ENCODE data around the gene GNAS.

The GNAS gene

GRCh38 chr20:58853976-58854637 is 1.6 kb downstream of the GNAS start:
- no peak for DNase-seq (ENCODE audit: low read depth, low spot score)

DNA sequence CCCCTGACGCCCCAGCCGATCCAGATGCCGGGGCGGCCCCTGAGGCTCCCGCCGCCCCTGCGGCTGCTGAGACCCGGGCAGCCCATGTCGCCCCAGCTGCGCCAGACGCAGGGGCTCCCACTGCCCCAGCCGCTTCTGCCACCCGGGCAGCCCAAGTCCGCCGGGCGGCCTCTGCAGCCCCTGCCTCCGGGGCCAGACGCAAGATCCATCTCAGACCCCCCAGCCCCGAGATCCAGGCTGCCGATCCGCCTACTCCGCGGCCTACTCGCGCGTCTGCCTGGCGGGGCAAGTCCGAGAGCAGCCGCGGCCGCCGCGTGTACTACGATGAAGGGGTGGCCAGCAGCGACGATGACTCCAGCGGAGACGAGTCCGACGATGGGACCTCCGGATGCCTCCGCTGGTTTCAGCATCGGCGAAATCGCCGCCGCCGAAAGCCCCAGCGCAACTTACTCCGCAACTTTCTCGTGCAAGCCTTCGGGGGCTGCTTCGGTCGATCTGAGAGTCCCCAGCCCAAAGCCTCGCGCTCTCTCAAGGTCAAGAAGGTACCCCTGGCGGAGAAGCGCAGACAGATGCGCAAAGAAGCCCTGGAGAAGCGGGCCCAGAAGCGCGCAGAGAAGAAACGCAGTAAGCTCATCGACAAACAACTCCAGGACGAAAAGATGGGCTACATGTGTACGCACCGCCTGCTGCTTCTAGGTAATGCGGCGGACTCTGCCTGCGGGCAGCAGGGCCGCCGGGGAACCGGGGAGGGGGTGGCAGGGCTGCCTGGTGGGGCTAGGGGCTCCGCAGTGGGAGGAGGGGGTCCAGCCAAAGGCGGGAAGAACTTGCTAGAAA is 2.3 kb downstream of the GNAS start:
- DNase-seq (ENCODE audit: low read depth, low spot score): no peak

- DNase-seq (ENCODE audit: low read depth, low spot score): no peak
Observed at GRCh38 chr20:58855506-58856389, 3.2 kb downstream of the GNAS start.

DNA sequence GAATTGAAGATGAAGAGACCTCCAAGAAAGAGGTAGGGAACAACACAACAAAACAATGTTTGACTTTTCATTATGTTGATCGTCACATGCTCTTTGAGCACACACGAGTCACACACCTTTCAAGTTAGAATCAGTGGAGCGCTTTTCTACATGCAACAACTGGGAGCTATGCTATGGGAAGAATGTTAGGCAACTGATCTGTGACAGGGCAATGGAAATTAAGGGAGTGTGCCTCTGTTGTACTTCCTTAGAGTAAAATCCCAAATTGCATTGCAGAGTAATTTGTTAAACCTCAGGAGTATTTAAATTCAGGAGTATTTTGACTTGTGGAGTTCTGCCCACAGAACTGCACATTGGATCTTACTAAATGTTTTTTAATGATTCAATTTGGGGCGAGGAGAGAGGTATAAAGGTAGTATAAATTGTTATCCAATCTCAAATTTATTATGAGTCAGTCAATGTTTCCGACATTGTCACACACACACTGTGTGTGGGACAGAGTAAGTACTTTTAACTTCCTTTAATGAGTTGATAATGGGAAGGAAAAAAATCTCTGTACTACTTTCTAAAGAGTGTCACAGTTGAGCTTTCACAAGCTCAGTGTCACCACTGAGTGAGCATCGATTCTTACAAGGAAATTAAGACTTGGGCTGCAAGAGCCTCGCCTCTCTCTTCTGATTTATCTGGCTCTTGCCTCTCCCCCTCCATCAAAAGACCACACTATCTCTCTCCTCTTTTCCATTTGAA is 10.7 kb downstream of the GNAS start:
- no peak for DNase-seq (ENCODE audit: low read depth, low spot score)

DNA sequence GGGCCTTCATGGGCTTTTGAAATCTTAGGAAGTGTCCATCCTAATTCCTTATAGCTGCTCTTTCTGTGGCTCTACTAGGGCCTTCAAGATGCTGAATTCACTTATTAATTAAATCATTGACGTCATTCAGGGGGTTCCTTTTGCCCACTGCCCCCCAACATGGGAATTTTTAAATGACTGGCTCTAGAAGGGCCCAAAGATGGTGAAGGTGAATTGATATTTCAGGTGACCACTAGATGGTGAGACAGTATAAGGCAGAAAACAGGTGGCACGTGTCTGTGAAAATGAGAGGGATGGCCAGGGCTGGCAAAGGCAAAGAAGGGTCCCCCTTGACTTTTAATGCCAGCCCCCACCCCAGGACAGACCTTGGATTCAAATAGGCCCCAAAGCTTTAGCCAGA is 11.8 kb downstream of the GNAS start:
- no peak for DNase-seq (ENCODE audit: low read depth, low spot score)

GRCh38 chr20:58865843-58866242 is 13.3 kb downstream of the GNAS start:
- DNase-seq (ENCODE audit: low read depth, low spot score): no peak

GRCh38 chr20:58867211-58867610 is 14.7 kb downstream of the GNAS start:
- DNase-seq (ENCODE audit: low read depth, low spot score): no peak

GRCh38 chr20:58868795-58869194 is 16.3 kb downstream of the GNAS start:
- DNase-seq (ENCODE audit: low read depth, low spot score): no peak

DNA sequence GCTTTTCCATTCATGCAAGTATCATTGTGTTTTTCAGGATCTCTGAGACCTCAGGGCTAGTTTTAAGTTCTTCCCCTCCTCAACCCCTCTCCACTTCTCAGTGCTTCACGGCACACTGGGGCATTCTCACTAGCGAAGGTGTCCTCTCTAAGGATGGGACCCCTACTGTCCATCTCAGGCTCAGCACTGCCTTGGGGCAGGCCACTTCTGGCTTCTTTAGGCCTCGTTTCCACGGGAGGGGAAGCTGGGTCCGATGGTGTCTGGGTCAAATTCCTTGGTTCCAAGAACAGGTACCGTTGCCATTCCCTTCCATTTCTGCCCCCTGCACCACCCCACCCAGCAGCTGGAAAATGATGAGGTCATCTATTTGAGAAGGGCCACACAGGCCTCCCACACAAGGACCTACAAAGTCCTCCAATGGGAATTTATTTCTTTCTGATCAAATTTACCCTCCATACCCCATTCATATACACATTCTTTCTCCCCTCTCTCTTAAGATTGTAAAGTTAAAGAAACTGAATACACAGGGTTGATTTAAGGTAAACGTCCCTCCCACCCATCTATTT is 17.2 kb downstream of the GNAS start:
- DNase-seq (ENCODE audit: low read depth, low spot score): no peak

GRCh38 chr20:58870293-58871014 is 17.9 kb downstream of the GNAS start:
- DNase-seq (ENCODE audit: low read depth, low spot score): no peak

DNA sequence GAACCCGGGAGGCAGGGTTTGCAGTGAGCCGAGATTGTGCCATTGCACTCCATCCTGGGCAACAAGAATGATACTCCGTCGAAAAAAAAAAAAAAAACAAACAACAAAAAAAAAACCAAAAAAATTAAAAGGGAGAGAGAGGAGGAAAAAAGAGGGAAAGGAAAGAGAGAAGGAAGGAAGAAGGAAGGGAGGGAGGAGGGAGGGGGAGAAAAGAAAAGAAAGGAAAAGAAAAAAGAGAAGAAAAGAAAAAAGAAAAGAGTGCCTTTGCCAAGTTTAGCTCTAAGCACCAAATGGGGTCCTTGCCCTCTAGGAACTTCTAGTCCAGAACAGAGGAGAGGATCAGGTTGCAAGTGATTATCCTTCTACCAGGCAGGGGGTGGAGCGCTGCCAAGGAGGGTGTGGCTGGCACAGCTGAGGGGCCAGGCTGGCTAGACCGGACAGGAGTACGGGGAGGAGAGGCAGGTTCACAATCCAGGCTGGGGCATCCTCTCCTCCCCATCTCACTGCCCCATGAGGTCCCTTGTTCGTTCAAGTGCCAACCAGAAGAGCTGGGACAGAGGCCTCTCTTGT is 19.1 kb downstream of the GNAS start:
- no peak for DNase-seq (ENCODE audit: low read depth, low spot score)

DNA sequence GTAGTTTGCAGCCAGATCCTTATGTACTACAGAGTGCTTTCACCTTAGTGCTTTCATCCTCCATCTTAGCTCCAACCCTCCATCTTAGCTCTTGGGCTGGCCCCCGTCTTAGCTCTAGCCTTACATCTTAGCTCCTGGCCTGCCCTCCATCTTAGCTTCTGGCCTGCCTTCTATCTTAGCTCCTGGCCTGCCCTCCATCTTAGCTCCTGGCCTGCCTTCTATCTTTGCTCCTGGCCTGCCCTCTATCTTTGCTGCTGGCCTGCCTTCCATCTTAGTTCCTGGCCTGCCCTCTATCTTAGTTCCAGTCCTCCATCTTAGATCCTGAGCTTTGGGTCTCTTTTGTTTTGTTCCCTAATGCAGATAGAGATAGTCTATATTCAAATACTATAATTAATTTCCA is 22.0 kb downstream of the GNAS start:
- DNase-seq (ENCODE audit: low read depth, low spot score): no peak

DNA sequence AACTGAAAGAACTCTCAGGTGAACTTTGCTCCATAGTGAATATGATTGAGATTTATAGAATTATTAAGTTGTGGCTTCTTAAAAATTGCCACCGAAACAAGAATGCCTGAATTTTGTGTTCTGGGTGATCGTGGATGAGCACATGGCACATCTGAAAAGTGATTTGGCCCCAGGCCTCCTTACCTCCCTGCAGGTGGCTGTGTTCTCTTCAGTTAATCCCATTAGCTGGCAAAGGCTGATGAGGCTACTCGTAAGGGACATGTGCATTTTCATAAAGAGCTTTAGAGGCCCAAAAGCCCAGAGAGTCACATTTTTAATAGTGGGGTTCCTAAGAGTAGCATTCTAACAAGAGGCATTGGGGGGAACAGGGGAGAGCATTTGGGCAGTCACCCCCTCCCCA is 22.6 kb downstream of the GNAS start:
- no peak for DNase-seq (ENCODE audit: low read depth, low spot score)

DNA sequence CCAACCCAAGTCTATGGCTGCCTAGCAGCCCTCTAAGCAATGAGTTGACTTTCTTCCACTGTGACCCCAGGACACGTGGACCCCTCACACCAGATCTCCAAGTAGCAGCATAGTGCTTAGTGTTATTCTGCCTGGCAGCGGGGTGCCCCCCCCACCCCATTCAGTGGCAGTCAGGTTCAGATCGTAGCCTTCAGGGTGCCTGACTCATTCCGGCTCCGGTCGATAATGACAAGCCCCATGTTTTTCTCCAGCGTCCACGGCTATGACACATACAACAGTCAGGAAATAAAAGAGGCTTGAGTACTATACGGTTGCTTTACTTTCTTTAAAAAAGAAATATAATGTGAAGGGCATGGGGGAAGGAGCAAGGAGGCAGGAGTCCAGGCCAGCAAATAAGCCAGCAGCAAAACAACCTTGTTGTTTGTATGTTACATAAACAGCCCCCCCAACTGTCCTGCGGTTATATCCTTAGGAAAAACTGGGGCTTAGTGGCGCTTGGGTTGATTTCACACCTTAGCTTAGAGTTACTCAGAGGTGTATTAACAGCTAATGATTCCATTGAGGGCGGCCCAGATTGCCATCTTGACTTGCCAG is 23.1 kb downstream of the GNAS start:
- DNase-seq (ENCODE audit: low read depth, low spot score): no peak

- no peak for DNase-seq (ENCODE audit: low read depth, low spot score)
Observed at GRCh38 chr20:58876437-58876836, 23.9 kb downstream of the GNAS start.

GRCh38 chr20:58877050-58877975 is 24.8 kb downstream of the GNAS start:
- DNase-seq (ENCODE audit: low read depth, low spot score): no peak

GRCh38 chr20:58877976-58878360 is 25.5 kb downstream of the GNAS start:
- DNase-seq (ENCODE audit: low read depth, low spot score): no peak

DNA sequence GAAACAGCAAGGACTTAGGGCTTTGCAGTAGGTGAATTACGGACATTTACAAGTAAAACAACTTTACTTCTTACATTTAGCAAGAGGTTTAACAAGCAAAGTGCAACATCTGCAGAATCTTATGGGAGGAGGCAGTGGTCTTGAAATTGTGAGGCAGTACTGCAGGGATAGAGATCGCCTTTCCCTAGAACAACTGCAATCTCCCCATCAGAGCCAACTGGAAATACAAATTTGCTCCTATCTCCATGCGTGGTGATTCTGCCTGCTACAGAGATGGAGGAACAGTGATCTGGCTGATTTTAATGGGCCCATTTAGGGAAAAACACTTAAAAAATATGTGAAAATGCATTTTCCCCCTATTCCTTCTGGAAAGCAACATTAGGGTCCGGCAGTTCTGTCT is 25.9 kb downstream of the GNAS start:
- no peak for DNase-seq (ENCODE audit: low read depth, low spot score)

DNA sequence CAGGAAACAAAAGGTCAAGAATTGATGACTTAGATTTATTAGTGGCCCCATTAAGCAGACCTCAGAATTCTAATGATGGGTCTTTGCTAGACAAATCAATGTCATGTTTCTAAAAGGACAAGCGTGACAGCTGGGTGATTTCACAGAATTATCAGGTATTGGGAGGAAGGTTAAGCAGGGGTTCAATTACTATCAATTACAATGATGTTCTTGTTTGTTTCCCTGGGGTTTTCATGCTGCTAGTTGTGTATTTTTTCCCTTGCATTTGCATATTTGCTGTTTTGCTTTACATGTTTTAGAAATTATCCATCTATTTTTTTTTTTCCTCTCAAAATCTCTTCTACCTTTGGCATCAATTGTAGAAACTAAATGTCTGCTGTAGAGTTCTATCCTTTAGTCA is 27.9 kb downstream of the GNAS start:
- DNase-seq (ENCODE audit: low read depth, low spot score): no peak
